ENCODE measurements around the gene ZSCAN22. TPM values are rescaled to one million over a fixed set of nuclear protein-coding genes. Genes with fewer than 3 reads are reported as not detected.

Gene ZSCAN22
- polyA plus RNA-seq, 1 donor from 2014 or later, result 1.6 TPM

DNA sequence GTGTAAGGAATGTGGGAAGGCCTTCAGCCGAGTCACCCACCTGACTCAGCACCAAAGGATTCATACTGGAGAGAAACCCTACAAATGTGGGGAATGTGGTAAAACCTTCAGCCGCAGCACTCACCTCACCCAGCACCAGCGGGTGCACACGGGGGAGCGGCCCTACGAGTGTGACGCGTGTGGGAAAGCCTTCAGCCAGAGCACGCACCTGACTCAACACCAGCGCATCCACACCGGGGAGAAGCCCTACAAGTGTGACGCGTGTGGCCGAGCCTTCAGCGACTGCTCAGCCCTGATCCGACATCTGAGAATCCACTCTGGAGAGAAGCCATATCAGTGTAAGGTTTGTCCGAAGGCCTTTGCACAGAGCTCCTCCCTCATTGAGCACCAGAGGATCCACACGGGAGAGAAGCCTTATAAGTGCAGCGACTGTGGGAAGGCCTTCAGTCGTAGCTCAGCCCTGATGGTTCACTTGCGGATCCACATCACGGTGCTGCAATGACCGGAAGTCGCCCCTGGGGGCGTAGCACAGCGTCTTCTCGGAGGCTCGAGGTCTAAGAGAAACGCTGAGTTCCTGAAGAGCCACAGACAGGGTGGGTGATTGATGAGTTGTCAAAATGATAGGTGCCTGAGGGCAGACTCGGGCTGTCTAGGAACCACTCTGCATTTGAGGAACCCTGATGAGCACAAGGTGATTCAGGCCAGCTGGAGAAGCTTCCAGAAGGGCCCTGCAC, 12.2 kb downstream of the ZSCAN22 start:
- Histone ChIP-seq H3K9ac (ENCODE audit: low read length) (no peak overlapping the region), H3K79me2 (replicated peaks; ENCODE audit: insufficient read depth, low read length) (no peaks in the 10 kb centered on the region), H3K9me3 (ENCODE audit: low read length) (no peaks in the 10 kb centered on the region), H3K27ac (ENCODE audit: low read length) (no peak overlapping the region), H3K36me3 (ENCODE audit: insufficient read depth, low read length) (peaks cover 10% of the 10 kb centered on the region), H3K4me2 (ENCODE audit: low read length) (no peak overlapping the region), H2AFZ (ENCODE audit: low read depth, low read length) (no peak overlapping the region), H4K20me1 (ENCODE audit: insufficient read depth) (no peaks in the 10 kb centered on the region), H3F3A (ENCODE audit: insufficient read depth, low read length, poor library complexity, severe bottlenecking) (no peaks in the 10 kb centered on the region), H3K9me2 (ENCODE audit: insufficient read depth, low read length) (no peaks in the 10 kb centered on the region), H3K4me3 (ENCODE audit: low read length) (no peak overlapping the region), H3K27me3 (ENCODE audit: insufficient read depth, low read depth, low read length) (no peaks in the 10 kb centered on the region)
- TF ChIP-seq EP300 (conservative IDR thresholded peaks at IDR 0.05; ENCODE audit: poor library complexity, severe bottlenecking) (no peak), RAD21 (conservative IDR thresholded peaks at IDR 0.05) (no peak), TAF1 (IDR thresholded peaks at IDR 0.05; ENCODE audit: low read depth) (no peak), EZH2 (IDR thresholded peaks at IDR 0.05; ENCODE audit: borderline replicate concordance, insufficient read depth, low read length, poor library complexity, severe bottlenecking) (no peak)
- TF ChIP-seq, protein P1, sequence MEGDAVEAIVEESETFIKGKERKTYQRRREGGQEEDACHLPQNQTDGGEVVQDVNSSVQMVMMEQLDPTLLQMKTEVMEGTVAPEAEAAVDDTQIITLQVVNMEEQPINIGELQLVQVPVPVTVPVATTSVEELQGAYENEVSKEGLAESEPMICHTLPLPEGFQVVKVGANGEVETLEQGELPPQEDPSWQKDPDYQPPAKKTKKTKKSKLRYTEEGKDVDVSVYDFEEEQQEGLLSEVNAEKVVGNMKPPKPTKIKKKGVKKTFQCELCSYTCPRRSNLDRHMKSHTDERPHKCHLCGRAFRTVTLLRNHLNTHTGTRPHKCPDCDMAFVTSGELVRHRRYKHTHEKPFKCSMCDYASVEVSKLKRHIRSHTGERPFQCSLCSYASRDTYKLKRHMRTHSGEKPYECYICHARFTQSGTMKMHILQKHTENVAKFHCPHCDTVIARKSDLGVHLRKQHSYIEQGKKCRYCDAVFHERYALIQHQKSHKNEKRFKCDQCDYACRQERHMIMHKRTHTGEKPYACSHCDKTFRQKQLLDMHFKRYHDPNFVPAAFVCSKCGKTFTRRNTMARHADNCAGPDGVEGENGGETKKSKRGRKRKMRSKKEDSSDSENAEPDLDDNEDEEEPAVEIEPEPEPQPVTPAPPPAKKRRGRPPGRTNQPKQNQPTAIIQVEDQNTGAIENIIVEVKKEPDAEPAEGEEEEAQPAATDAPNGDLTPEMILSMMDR (IDR thresholded peaks at IDR 0.05; ENCODE audit: poor library complexity, severe bottlenecking), result no peak

DNA sequence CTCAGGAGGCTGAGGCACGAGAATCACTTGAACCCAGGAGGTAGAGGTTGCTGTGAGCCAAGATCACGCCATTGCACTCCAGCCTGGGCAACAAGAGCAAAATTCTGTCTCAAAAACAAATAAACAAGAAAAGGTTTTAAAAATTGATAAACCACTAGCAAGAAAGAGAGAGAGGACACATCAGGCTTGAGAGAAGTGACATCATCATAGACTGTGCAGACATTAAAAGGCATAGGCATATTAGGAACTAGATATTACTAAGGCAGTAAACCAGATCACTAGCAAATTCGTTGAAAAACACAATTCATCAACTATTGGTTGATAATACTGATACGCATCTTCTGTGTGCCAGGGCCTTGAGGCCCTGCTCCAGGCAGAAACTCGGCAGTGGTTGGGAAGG, 18.8 kb downstream of the ZSCAN22 start:
- TF ChIP-seq EZH2 (IDR thresholded peaks at IDR 0.05; ENCODE audit: borderline replicate concordance, insufficient read depth, low read length, poor library complexity, severe bottlenecking) (no peak), POLR2AphosphoS5 (IDR thresholded peaks at IDR 0.05) (no peak), SMC3 (conservative IDR thresholded peaks at IDR 0.05; ENCODE audit: poor library complexity) (no peak), TAF1 (IDR thresholded peaks at IDR 0.05; ENCODE audit: low read depth) (no peak), RAD21 (conservative IDR thresholded peaks at IDR 0.05) (no peak), EP300 (conservative IDR thresholded peaks at IDR 0.05; ENCODE audit: poor library complexity, severe bottlenecking) (no peak), MXI1 (conservative IDR thresholded peaks at IDR 0.05; ENCODE audit: poor library complexity, severe bottlenecking) (no peak)
- TF ChIP-seq, protein P2, sequence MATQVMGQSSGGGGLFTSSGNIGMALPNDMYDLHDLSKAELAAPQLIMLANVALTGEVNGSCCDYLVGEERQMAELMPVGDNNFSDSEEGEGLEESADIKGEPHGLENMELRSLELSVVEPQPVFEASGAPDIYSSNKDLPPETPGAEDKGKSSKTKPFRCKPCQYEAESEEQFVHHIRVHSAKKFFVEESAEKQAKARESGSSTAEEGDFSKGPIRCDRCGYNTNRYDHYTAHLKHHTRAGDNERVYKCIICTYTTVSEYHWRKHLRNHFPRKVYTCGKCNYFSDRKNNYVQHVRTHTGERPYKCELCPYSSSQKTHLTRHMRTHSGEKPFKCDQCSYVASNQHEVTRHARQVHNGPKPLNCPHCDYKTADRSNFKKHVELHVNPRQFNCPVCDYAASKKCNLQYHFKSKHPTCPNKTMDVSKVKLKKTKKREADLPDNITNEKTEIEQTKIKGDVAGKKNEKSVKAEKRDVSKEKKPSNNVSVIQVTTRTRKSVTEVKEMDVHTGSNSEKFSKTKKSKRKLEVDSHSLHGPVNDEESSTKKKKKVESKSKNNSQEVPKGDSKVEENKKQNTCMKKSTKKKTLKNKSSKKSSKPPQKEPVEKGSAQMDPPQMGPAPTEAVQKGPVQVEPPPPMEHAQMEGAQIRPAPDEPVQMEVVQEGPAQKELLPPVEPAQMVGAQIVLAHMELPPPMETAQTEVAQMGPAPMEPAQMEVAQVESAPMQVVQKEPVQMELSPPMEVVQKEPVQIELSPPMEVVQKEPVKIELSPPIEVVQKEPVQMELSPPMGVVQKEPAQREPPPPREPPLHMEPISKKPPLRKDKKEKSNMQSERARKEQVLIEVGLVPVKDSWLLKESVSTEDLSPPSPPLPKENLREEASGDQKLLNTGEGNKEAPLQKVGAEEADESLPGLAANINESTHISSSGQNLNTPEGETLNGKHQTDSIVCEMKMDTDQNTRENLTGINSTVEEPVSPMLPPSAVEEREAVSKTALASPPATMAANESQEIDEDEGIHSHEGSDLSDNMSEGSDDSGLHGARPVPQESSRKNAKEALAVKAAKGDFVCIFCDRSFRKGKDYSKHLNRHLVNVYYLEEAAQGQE (IDR thresholded peaks at IDR 0.05; ENCODE audit: borderline replicate concordance), result no peak
- TF ChIP-seq, protein P1 (IDR thresholded peaks at IDR 0.05; ENCODE audit: poor library complexity, severe bottlenecking), result no peak
- no peaks in the 10 kb centered on the region for H3K9me2 ChIP-seq (ENCODE audit: insufficient read depth, low read length)
- no peaks in the 10 kb centered on the region for H3K36me3 ChIP-seq (ENCODE audit: insufficient read depth, low read length)
- no peak overlapping the region for H2AFZ ChIP-seq (ENCODE audit: low read depth, low read length)
- H3K9ac ChIP-seq (ENCODE audit: low read length), result no peak overlapping the region
- H4K20me1 ChIP-seq (ENCODE audit: insufficient read depth), result no peaks in the 10 kb centered on the region
- peaks cover 5% of the 10 kb centered on the region for H3K79me2 ChIP-seq (replicated peaks; ENCODE audit: insufficient read depth, low read length)
- H3K27ac ChIP-seq (ENCODE audit: low read length), result no peak overlapping the region
- H3K27me3 ChIP-seq (ENCODE audit: insufficient read depth, low read depth, low read length), result no peaks in the 10 kb centered on the region
- H3K9me3 ChIP-seq (ENCODE audit: low read length), result no peaks in the 10 kb centered on the region
- H3F3A ChIP-seq (ENCODE audit: insufficient read depth, low read length, poor library complexity, severe bottlenecking), result no peaks in the 10 kb centered on the region
- no peak overlapping the region for H3K4me3 ChIP-seq (ENCODE audit: low read length)
- no peak overlapping the region for H3K4me2 ChIP-seq (ENCODE audit: low read length)

Measured in neural cell (in vitro differentiated cells).